Natural killer cell treated with Interleukin-12 subunit alpha and Interleukin-12 subunit beta and Interleukin-15 and Interleukin-18, amount 100 ng/mL, for 72 hours (primary cell): Measurements from ENCODE around the gene ALDOC. TPM values are rescaled to one million over a fixed set of nuclear protein-coding genes. Genes with fewer than 3 reads are reported as not detected.

Experiments used
- ATAC-seq, 2 donors: fragments of 150-1000 bp; cut with Tn5 transposase in 1 of 2; sonication (Bioruptor Pico), chemical (Tn5 transposase) in 1 of 2; 2 replicates each; pipeline ENCODE4 v1.10.0; 2021
- DNase-seq: peaks from one replicate; pipeline ENCODE4 v3.0.0; 2022; ENCODE audit warnings: low spot score
- H3K27ac Mint-ChIP-seq, 2 donors: 1 replicate in 1 of 2; 2 replicates in 1 of 2; pipeline ENCODE4 v1.8.0; 2022; ENCODE audit warnings: mixed read lengths in 2 of 2, mild to moderate bottlenecking in 1 of 2, moderate library complexity in 1 of 2
- H3K27me3 Mint-ChIP-seq, 2 donors: 1 replicate in 1 of 2; 2 replicates in 1 of 2; pipeline ENCODE4 v1.8.0; 2022; ENCODE audit warnings: mixed read lengths in 2 of 2
- H3K36me3 Mint-ChIP-seq: one replicate; pipeline ENCODE4 v1.8.0; 2022; ENCODE audit warnings: mixed read lengths
- H3K4me1 Mint-ChIP-seq, 2 donors: 1 replicate in 1 of 2; 2 replicates in 1 of 2; pipeline ENCODE4 v1.8.0; 2022; ENCODE audit warnings: low read depth in 2 of 2, mixed read lengths in 2 of 2, mild to moderate bottlenecking in 1 of 2
- H3K4me3 Mint-ChIP-seq: one replicate; pipeline ENCODE4 v1.8.0; 2022; ENCODE audit warnings: mixed read lengths
- H3K9me3 Mint-ChIP-seq: 2 replicates; pipeline ENCODE4 v1.8.0; 2022; ENCODE audit warnings: mixed read lengths
- total RNA-seq, 2 donors: library from RNA; stranded (reverse); gene quantifications; one replicate each; pipeline ENCODE4 v1.2.3, GENCODE V29; 2022

The ALDOC gene
- total RNA-seq, 2 donors from 2014 or later, result 36.8 to 164 TPM

DNA sequence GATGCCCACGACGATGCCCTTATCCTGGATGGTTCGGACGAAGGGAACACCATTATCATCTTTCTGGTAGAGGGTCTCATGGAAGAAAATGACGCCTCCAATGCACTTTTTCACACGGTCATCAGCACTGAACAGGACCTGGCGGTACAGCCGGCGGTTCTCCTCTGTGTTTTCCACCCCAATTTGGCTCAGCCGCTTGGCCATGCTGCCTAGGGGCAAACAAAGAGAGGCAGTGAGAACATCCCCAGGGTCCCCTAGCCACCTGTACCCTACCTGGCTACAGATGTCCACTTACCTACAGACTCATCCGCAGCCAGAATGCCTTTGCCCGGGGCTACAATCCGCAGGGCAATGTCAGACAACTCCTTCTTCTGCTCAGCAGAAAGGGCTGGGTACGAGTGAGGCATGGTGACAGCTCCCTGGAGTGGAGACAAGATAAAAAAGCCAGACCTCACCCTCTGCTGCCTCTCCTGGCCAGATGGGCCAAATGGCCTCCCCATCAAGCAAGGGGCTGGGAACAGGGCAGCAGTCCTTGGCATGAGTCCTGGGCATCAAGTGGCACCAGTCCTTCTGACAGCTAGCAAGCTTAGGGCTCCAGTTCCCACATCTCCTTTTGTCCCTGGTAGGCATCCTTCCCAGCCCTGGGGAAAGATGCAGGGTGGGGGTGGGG, 1.4 kb downstream of the ALDOC start:
- Mint-ChIP-seq H3K27ac (no peak overlapping the region), H3K36me3 (peaks cover 7% of the 10 kb centered on the region), H3K4me3 (no peak overlapping the region), H3K27me3 (no peaks in the 10 kb centered on the region), H3K4me1 (peaks cover 36 to 47% of the 10 kb centered on the region in 2 donors), H3K9me3 (no peaks in the 10 kb centered on the region)
- ATAC-seq (no peak), DNase-seq (no peak)

GRCh38 chr17:28574526-28574925, 2.2 kb downstream of the ALDOC start:
- H3K9me3 Mint-ChIP-seq, result no peaks in the 10 kb centered on the region
- H3K27me3 Mint-ChIP-seq, result no peaks in the 10 kb centered on the region
- H3K4me3 Mint-ChIP-seq, result no peak overlapping the region
- peaks cover 41 to 48% of the 10 kb centered on the region in 2 donors for H3K4me1 Mint-ChIP-seq
- DNase-seq (no peak), ATAC-seq (no peak)
- no peak overlapping the region for H3K27ac Mint-ChIP-seq
- H3K36me3 Mint-ChIP-seq, result peaks cover 5% of the 10 kb centered on the region

- Mint-ChIP-seq H3K4me3 (no peak overlapping the region), H3K4me1 (peaks cover 43 to 45% of the 10 kb centered on the region in 2 donors), H3K9me3 (no peaks in the 10 kb centered on the region), H3K27me3 (no peaks in the 10 kb centered on the region), H3K36me3 (peaks cover 1% of the 10 kb centered on the region), H3K27ac (no peak overlapping the region)
- no peak for ATAC-seq
- no peak for DNase-seq
Measured at GRCh38 chr17:28573966-28574480, 2.7 kb downstream of the ALDOC start.

GRCh38 chr17:28573521-28573920, 3.2 kb downstream of the ALDOC start:
- ATAC-seq (no peak), DNase-seq (no peak)
- Mint-ChIP-seq H3K4me3 (no peak overlapping the region), H3K27me3 (no peaks in the 10 kb centered on the region), H3K4me1 (peaks cover 44 to 45% of the 10 kb centered on the region in 2 donors), H3K27ac (no peak overlapping the region), H3K9me3 (no peaks in the 10 kb centered on the region), H3K36me3 (no peaks in the 10 kb centered on the region)

GRCh38 chr17:28573040-28573380, 3.7 kb downstream of the ALDOC start:
- Mint-ChIP-seq H3K4me3 (peak overlapping the region; percentile 94), H3K36me3 (no peaks in the 10 kb centered on the region), H3K27ac (peak overlapping the region; percentile 83 to 96), H3K4me1 (peaks cover 49 to 50% of the 10 kb centered on the region in 2 donors), H3K9me3 (no peaks in the 10 kb centered on the region), H3K27me3 (no peaks in the 10 kb centered on the region)
- DNase-seq, result no peak
- no peak for ATAC-seq

DNA sequence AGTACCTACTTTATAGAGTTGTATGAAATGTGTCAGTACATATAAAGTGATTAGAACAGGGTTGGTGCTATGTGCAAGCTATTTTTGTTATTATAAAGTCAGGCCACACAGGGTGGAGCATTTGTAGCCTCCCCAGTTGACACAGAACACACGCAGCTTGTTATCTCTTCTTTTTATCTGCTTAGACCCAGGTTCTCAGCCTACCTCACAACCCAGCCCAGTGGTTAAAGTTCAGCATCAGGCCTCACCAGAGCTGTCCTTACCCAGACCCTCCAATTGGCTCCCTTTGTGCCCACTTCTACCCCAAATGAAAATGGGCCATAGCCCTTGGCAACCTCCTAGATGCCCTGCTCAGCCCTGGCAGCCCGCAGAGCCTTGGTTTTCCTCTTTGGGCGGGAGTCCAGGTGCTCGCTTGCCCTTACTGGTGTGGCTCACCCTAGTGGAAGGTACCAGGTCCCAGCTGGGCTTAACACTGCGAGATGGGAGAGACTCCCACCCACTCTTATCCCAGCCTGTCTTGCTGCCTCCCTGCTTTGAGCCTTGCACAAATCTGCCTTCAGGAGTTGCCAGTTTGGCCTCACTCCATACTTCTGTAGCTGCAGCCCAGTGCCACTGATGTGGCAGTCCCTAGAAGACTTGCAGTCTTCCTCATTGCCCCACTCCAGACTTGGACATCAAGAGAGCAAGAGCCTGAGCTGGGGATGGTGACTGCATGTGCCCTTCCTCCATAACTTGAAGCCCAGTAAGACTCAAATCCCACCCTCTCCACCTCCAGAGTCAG, 4.2 kb downstream of the ALDOC start:
- Mint-ChIP-seq H3K4me3 (peak overlapping the region; percentile 94), H3K4me1 (peaks cover 55 to 56% of the 10 kb centered on the region in 2 donors), H3K27me3 (no peaks in the 10 kb centered on the region), H3K9me3 (no peaks in the 10 kb centered on the region), H3K36me3 (no peaks in the 10 kb centered on the region), H3K27ac (peak overlapping the region; percentile 83 to 96)
- no peak for ATAC-seq
- no peak for DNase-seq

- ATAC-seq, result peak; percentile 99
- Mint-ChIP-seq H3K4me1 (peaks cover 54 to 55% of the 10 kb centered on the region in 2 donors), H3K9me3 (no peaks in the 10 kb centered on the region), H3K4me3 (peak within 1 kb of the TSS; percentile 94), H3K27me3 (no peaks in the 10 kb centered on the region), H3K27ac (peak within 1 kb of the TSS; percentile 83 to 96), H3K36me3 (no peaks in the 10 kb centered on the region)
- DNase-seq, result peak; percentile 96
Measured at GRCh38 chr17:28571361-28572122, 5.2 kb downstream of the ALDOC start, which contains the start of gene PIGS. TSS of gene PIGS (minus strand) at chr17:28571524. CDS start at chr17:28571496, 28 bp downstream.

- DNase-seq, result no peak
- peak overlapping the region; percentile 94 for H3K4me3 Mint-ChIP-seq
- no peaks in the 10 kb centered on the region for H3K9me3 Mint-ChIP-seq
- H3K36me3 Mint-ChIP-seq, result no peaks in the 10 kb centered on the region
- H3K27me3 Mint-ChIP-seq, result no peaks in the 10 kb centered on the region
- ATAC-seq, result peak; percentile 56 to 68
- H3K27ac Mint-ChIP-seq, result peak overlapping the region; percentile 83 to 96
- peaks cover 47 to 49% of the 10 kb centered on the region in 2 donors for H3K4me1 Mint-ChIP-seq
Measured at GRCh38 chr17:28570716-28571360, 5.9 kb downstream of the ALDOC start.

GRCh38 chr17:28569446-28569845, 7.2 kb downstream of the ALDOC start:
- ATAC-seq, result no peak
- Mint-ChIP-seq H3K4me3 (peak overlapping the region; percentile 94), H3K4me1 (peaks cover 46 to 49% of the 10 kb centered on the region in 2 donors), H3K36me3 (no peaks in the 10 kb centered on the region), H3K27me3 (no peaks in the 10 kb centered on the region), H3K27ac (peak overlapping the region; percentile 1 to 83), H3K9me3 (no peaks in the 10 kb centered on the region)
- no peak for DNase-seq

GRCh38 chr17:28567604-28568003, 9.1 kb downstream of the ALDOC start:
- H3K4me1 Mint-ChIP-seq, result peaks cover 40 to 42% of the 10 kb centered on the region in 2 donors
- H3K36me3 Mint-ChIP-seq, result no peaks in the 10 kb centered on the region
- ATAC-seq, result no peak
- H3K27ac Mint-ChIP-seq, result peak overlapping the region; percentile 40 to 49
- no peaks in the 10 kb centered on the region for H3K9me3 Mint-ChIP-seq
- peak overlapping the region; percentile 9 for H3K4me3 Mint-ChIP-seq
- H3K27me3 Mint-ChIP-seq, result no peaks in the 10 kb centered on the region
- no peak for DNase-seq

- H3K27me3 Mint-ChIP-seq, result no peaks in the 10 kb centered on the region
- H3K4me1 Mint-ChIP-seq, result peaks cover 15 to 17% of the 10 kb centered on the region in 2 donors
- H3K27ac Mint-ChIP-seq, result no peak overlapping the region
- H3K9me3 Mint-ChIP-seq, result no peaks in the 10 kb centered on the region
- peaks cover 2% of the 10 kb centered on the region for H3K36me3 Mint-ChIP-seq
- H3K4me3 Mint-ChIP-seq, result no peak overlapping the region
- DNase-seq (no peak), ATAC-seq (no peak)
Measured at GRCh38 chr17:28563475-28563874, 13.2 kb downstream of the ALDOC start.

GRCh38 chr17:28555022-28555421, 21.7 kb downstream of the ALDOC start:
- ATAC-seq (no peak), DNase-seq (no peak)
- peaks cover 37 to 43% of the 10 kb centered on the region in 2 donors for H3K4me1 Mint-ChIP-seq
- no peaks in the 10 kb centered on the region for H3K27me3 Mint-ChIP-seq
- H3K9me3 Mint-ChIP-seq, result no peaks in the 10 kb centered on the region
- H3K36me3 Mint-ChIP-seq, result peaks cover 32% of the 10 kb centered on the region
- no peak overlapping the region for H3K4me3 Mint-ChIP-seq
- H3K27ac Mint-ChIP-seq, result no peak overlapping the region

DNA sequence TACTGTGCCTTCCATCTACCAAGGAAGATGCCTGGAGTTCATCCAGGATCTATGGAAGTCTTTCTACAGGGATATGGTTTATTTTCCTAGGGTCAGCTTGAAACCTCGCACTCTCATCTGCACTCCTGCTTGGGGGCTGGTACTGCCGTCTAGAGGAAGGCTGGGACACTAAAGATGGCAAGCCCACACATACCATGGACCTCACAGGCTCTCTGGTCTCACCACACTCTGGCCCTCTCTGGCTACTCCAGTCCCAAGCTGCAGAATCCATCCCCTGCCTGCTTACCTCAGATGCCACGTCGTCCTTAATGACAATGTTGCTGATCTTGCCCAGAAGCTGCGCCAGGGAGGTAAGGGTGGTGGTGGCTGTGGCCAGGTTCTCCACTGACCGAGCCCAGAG, 22.1 kb downstream of the ALDOC start:
- no peaks in the 10 kb centered on the region for H3K27me3 Mint-ChIP-seq
- peaks cover 32% of the 10 kb centered on the region for H3K36me3 Mint-ChIP-seq
- no peak for DNase-seq
- H3K9me3 Mint-ChIP-seq, result no peaks in the 10 kb centered on the region
- H3K4me3 Mint-ChIP-seq, result no peak overlapping the region
- H3K4me1 Mint-ChIP-seq, result peaks cover 41 to 46% of the 10 kb centered on the region in 2 donors
- peak overlapping the region in 1 of 2 donors; percentile 13 for H3K27ac Mint-ChIP-seq
- no peak for ATAC-seq
